ENCODE data around the gene HRC.

GRCh38 chr19:49118565-49119410 is 36.4 kb downstream of the HRC start, which contains the start of gene C19orf73:
- no peak for TF ChIP-seq EZH2 (IDR thresholded peaks at IDR 0.05; ENCODE audit: borderline replicate concordance, low read depth, low read length, severe bottlenecking)
- TF ChIP-seq CTCF (IDR thresholded peaks at IDR 0.05; ENCODE audit: extremely low read depth in 1 of 2, insufficient read depth in 1 of 2, low read depth in 1 of 2, low read length in 2 of 2): peak in 1 of 2 donors; percentile 7
- TF ChIP-seq MYC (IDR thresholded peaks at IDR 0.05; ENCODE audit: low read depth, low read length): no peak
- TF ChIP-seq POLR2A (IDR thresholded peaks at IDR 0.05; ENCODE audit: low read depth, low read length): peak; percentile 53
- peak; percentile 62 for TF ChIP-seq POLR2AphosphoS5 (IDR thresholded peaks at IDR 0.05; ENCODE audit: insufficient read depth, low read depth, low read length)
- TF ChIP-seq GATA2 (IDR thresholded peaks at IDR 0.05; ENCODE audit: insufficient read depth, insufficient read length, low read depth, low read length): no peak
- peak; percentile 55 for TF ChIP-seq MAX (IDR thresholded peaks at IDR 0.05; ENCODE audit: insufficient read depth, insufficient read length)
- TF ChIP-seq JUN (IDR thresholded peaks at IDR 0.05; ENCODE audit: borderline replicate concordance, insufficient read depth, insufficient read length, low read depth): no peak

Measured in endothelial cell of umbilical vein (primary cell).